HG03457 (cell line): ENCODE measurements around the gene CUL9.

Experiments
- ATAC-seq: cut with Tn5 transposase; IDR thresholded peaks from one replicate; pipeline ENCODE4 v1.9.1; 2021; ENCODE audit warnings: moderate number of reproducible peaks; ENCODE audit not compliant: unreplicated experiment

Gene CUL9

DNA sequence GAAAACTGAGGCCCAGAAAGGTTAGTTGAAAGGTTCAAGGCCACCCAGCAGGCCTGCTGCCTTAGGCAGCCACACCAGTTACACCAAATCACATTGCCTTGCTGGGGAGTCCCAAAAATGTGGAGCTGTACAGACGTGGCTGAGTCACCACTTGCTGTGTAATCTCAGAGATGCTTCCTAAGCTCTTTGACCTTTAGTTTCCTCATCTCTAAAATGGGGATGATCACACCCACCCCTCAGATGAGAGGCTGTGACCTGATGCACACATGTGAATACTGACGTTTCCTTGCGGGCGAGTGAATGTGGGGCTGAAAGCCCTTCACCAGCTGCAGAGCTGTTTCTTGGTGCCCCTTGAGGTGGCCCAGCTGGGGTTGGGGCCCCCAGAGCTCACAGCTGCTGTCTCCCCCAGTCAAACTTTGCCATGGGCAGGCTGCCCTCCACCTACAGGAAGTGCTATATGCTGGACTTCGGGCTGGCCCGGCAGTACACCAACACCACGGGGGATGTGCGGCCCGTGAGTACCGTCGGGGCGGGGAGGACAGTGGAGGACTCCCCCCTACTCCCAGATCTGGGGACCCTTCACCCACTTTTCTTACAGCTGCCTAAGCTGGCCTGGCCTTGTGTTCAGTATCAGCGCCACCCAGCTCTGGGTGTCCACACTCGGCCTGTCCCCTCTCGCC lies 72.3 kb downstream of the CUL9 start:
- ATAC-seq: no peak

DNA sequence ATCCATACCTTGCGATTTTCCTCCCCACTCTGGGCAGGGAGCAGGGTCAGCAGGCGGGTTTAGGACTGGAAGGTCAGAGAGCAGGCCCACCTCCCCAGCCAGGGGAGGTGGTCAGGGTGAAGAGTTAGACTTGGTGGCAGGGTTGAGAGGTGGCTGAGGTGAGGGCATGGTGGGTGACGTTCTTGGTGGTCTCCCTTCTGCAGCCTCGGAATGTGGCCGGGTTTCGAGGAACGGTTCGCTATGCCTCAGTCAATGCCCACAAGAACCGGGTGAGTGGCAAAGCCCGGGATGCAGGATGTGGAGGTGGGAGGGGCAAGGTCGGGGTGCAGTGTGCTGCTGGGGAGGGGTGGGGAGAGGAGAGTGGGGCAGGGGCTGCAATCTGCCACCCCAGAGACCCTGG lies 72.8 kb downstream of the CUL9 start:
- no peak for ATAC-seq

DNA sequence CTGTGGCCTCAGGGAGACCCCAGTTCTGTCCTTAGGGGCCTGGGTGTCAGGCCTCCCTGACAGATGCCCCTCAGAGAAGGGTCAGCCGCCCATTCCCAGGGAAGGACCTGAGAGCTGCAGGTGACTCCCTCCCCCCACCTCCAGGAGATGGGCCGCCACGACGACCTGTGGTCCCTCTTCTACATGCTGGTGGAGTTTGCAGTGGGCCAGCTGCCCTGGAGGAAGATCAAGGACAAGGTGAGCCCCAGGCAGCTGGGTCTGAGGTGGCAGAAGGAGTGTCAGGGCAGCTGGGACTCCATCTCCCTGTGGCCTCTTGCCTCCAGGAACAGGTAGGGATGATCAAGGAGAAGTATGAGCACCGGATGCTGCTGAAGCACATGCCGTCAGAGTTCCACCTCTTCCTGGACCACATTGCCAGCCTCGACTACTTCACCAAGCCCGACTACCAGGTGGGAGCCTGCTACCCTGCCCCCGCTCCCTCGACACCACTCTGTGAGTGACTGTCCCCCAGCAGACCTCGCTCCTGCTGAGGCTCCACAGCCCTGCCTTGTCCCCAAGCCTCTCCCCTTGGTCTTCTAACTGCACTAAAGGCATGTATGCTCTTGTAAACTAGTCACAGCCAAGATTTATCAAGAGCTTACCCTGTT lies 73.5 kb downstream of the CUL9 start:
- no peak for ATAC-seq

DNA sequence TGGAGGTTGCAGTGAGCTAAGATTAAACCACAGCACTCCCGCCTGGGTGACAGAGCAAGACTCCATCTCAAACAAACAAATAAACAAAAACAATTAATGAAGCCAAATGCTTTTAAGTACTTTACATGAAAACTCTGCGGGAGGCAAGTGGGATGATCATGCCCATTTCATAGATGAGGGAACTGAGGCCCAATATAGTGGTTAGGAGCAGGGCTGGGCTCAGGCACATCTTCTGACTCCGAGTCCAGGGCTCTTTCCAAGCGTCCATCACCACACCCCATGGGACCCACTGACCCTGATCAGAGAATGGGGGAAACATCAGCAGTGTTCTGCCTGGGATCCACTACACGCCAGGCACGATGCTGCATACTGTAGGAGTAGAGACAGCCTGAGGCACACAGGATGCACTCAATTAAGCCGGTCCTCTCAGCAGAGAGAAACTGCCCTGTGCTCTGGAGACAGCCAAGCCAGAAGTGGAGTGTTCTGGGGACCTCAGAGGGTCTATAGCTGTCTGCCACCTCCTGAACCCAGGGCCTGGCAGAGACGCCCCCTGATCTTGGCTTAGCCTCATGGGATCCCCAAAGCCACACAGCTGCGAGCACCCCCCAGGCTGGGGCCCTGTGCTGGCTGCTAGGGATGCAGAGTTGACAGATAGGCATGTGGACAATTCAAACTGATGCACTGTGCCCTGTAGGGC lies 74.8 kb downstream of the CUL9 start:
- ATAC-seq: no peak

DNA sequence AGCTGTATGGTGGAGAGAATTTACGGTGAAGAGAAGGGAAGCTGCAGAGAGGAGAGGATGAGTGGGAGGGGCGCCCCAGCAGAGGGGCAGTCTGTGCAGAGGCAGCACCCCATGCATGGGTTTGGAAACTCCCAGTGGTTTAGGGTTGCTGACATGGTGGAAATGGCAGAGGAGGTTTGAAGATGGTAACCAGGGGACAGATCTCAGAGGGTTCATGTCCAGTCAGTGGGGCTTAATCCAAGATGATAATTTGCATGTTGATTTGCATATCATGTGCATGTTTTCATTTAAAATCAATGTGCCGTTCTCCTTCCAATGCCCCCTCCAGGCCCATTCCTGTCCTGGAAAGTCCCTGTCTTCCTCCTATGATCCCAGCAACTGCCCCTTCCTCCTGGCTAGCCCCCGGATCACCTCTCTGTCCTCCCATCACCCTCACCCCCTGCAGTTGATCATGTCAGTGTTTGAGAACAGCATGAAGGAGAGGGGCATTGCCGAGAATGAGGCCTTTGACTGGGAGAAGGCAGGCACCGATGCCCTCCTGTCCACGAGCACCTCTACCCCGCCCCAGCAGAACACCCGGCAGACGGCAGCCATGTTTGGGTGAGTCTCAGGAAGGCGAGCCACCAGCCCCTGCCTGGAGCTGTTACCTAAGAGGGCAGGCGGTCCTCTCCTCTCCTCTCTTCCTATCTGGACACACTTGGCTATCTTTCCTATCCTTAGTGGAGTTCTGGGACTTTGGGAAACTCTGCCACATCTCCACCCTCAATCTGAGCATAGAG lies 75.6 kb downstream of the CUL9 start:
- no peak for ATAC-seq

DNA sequence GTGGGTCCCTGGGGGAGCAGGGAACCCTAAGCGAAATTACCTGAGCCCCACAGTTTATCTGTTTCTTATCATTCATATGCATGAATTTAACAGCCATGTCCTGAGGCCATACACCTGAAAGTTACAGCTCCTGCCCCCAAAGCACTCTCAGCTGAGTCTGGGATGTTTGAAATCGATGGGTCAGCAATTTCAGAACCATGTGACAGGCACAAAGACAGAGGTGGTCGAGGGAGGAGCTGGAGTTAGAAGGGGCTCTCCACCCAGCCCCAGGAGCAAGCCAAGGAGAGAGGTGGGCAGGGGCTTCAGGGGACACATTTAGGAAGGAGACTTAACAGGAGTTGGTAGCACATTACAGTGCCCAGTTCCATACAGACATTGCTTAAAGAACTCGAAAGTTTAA lies 76.2 kb downstream of the CUL9 start:
- ATAC-seq: no peak

DNA sequence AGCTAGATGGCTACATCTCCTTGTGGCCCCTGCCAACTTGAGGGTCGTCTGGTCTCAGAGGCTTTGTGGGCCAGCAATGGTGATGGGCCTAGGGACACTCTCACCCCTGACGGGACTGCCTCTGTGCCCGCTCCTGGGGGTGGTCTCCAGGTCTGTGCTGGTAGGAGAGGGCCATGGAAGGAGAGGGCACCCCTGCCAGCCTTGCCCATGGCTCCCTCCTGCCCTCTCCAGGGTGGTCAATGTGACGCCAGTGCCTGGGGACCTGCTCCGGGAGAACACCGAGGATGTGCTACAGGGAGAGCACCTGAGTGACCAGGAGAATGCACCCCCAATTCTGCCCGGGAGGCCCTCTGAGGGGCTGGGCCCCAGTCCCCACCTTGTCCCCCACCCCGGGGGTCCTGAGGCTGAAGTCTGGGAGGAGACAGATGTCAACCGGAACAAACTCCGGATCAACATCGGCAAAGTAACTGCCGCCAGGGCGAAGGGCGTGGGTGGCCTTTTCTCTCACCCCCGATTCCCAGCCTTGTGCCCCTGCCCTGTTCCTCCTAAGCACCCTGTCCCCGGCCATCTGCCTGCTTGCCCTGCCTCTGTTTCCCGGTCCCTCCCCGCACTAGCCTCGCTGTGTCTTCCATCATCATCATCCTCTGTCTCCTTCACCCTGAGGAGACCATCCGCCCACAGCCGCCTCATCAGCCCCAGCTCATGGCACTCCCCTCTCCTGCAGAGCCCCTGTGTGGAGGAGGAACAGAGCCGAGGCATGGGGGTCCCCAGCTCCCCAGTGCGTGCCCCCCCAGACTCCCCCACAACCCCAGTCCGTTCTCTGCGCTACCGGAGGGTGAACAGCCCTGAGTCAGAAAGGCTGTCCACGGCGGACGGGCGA lies 77.1 kb downstream of the CUL9 start:
- ATAC-seq: no peak

DNA sequence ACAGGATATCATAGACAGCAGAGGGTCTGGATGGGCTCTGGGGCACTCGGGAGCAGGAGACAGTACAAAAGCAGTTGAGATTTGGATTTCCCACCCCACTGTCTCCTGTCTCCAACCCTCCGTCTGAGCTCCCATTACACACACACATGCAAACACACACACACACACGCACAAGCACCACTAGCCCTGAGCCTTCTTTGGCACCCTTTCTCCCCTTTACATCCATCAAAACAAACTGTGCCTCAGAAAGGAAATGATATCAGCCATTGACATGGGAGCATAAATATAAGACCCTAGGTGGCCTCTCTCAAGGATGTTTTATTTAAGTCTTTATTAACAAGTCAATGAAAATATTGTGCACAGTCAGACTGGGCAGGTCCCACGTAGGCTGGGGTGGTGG lies 78.8 kb downstream of the CUL9 start:
- ATAC-seq: no peak

DNA sequence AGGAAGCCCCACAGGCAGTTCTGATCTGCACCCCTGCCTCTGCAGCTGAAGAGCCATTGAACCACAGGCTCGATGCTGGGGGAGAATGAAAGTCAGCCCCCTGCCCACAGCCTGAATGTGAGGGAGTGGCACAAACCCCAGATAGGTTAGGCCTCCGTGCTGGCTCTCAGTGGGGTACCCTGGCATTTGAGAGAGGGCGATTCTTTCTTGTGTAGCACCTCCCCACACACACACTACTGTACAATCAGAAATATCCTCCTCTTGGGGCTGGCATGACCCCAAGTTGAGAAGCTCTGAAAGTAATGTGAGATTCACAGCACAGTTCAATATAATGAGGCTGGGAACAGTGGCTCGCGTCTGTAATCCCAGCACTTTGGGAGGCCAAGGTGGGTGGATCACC lies 79.2 kb downstream of the CUL9 start:
- no peak for ATAC-seq

DNA sequence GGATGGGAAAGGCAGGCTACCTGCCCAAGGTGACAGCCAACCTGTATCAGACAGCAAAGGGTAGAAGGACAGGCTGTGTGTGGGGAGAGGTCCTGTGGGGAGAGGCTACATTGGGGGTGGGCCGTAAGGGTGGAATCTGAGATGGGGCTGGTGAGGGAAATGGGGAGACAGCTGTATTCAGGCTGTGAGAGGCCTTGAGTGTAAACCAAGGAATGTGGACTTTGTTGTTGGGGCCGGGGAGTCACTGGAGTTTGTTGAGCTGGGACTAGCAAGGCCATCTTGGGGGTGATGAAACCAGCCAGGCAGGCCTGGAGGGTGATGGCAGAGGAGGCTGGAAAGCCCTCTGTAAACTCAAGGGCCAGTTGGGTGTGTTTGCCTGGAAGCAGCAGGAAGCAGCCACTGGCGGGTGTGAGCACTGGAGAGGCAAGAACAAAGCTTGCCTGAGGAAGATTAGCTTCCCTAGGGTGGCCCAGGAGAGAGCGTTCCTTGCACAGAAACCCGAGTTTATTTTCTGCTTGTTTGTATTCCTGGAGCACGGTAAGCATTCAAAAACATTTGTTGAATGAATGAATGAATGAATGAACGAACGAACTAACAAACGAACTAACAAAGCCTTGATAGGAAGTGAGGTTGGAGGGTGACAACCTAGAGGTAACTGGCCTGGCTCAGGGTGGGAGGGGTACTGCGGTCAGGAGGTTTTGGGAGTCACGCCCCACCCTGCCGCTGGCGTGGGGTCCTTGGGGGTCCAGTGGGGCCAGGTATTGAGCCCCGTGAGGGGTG lies 80.2 kb downstream of the CUL9 start:
- ATAC-seq: no peak

DNA sequence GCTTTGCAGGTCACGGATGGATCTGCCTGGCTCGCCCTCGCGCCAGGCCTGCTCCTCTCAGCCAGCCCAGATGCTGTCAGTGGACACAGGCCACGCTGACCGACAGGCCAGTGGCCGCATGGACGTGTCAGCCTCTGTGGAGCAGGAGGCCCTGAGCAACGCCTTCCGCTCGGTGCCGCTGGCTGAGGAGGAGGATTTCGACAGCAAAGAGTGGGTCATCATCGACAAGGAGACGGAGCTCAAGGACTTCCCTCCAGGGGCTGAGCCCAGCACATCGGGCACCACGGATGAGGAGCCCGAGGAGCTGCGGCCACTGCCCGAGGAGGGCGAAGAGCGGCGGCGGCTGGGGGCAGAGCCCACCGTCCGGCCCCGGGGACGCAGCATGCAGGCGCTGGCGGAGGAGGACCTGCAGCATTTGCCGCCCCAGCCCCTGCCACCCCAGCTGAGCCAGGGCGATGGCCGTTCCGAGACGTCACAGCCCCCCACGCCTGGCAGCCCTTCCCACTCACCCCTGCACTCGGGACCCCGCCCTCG lies 80.9 kb downstream of the CUL9 start:
- no peak for ATAC-seq

DNA sequence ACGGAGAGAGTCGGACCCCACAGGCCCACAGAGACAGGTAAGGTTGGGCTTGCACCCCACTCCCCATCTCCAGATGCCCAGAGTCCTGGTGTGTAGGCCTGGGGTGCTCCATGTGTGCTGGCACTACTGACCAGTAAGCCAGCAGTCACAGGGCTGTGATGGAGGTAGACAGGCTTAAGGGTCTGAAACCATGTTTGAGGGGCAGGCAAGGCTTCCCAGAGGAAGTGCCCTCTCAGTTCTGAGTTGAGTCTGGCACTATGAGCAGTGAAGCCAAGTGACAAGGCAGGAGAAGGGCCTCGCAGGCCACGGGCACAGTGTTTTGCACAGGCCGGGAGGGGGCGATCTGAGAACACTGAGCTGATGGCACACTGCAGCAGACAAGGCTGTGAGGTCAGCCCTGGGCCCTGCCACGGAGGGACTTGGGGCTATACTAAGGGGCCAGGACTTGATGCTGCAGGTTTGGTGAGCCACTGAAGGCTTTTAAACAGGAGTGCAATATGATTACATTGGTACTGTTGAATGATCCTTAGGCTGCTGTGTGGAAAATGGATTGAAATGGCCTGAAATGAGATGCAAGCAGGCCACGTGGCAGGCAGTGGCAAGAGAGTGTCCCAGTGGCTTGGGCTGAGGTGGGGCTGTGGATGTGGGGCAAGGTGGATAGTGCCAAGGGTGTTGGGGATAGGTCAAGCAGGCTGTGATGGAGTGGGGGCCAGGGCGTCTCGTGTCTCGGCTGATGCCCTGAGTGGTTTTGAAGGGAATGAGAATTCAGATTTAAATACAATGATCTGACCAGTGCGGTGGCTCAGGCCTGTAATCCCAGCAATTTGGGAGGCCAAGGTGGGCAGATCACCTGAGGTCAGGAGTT lies 81.5 kb downstream of the CUL9 start:
- no peak for ATAC-seq

DNA sequence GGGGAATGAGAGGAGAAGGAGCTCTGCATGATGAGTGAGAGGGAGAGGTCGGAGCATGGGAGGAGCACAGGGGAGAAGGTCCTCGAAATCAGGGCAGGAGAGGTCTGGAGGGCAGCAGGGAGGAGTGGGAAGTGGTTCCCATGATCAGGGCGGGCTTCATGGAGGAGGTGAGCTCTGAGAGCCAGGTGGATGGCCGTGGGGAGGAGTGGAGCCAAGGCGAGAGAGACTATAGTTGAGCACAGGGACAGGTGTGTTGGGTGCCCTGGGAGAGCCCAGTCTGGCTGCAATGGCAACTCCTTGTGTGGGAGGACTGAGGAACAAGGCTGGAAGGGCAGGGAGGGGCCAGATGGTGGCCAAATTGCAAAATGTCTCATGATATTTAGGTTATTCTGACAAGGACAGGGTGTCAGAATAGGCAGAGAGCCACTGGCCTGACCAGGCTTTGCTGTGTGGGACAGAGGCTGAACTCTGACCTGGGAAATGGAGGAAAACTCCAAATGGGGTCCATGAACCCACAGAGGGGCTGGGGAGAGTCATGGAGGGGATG lies 82.7 kb downstream of the CUL9 start:
- ATAC-seq: no peak

DNA sequence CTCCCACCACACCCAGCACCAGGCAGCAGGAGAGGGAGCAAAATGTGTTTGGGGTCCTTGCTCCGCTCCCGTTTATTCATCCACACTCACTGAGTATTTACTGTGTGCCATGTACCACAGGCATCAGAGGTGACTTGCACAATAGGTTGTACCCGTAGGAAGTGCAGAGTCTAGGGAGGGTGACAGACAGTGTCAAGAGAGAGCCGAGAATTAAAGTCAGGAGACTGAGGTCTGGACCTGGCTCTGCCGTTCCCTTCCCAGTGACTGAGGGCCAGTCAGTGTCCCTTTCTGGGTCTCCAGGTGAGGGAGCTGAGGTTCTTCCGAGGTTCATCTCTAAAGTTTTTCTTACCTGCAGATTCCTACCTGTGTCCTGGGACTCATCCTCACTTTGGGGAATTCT lies 83.6 kb downstream of the CUL9 start:
- ATAC-seq: no peak

DNA sequence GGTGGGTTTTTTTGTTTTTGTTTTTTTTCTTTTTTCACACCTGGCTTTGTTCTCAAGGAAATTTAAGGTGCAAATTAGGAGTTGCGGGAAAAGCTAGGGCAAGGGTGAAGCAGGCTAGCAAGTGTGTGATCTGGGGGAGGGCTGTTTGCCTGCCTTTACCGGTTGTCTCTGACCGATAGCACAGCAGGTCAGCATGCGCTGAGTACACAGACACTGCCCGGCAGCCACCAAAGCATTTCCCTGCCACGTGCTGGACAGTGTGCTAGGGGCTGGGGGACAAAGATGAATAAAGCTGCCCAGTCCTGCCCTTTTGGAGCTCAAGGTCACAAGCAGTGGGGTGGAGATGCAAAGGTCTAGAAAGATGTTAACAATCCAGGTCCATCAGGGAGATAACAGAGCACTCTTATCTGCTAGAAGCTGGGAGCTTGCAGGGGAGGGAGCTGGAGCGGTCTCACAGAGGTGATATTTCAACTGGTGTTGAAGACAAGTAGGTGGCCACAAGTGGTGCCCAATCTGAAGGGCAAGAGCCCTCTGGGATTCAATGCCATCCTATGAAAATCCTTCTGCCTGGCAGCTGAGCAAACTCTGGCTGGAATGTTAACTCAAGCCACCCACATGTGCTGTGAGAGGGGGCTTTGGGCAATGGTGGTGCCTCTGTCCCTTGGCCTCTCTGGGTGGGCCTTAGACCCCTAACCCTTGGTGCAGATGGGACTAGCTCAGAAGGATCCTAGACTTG lies 85.8 kb downstream of the CUL9 start:
- ATAC-seq: no peak

DNA sequence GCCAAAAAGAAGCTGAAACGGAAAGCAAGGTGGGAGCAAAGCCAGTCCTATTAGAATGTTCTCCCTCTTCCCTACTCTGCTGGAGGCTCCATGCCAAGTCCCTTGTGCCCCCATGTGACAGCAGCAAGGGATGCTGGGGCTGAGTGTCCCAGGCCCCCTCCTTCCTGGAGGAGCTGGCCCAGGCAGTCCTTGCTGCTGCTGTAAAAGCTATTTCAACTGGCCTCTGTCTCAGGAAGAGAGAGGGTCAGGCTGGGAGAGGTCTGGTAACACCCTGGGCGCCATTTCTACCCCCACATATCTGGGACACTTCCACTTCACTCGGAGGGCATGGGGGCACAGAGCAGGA lies 86.3 kb downstream of the CUL9 start:
- no peak for ATAC-seq

DNA sequence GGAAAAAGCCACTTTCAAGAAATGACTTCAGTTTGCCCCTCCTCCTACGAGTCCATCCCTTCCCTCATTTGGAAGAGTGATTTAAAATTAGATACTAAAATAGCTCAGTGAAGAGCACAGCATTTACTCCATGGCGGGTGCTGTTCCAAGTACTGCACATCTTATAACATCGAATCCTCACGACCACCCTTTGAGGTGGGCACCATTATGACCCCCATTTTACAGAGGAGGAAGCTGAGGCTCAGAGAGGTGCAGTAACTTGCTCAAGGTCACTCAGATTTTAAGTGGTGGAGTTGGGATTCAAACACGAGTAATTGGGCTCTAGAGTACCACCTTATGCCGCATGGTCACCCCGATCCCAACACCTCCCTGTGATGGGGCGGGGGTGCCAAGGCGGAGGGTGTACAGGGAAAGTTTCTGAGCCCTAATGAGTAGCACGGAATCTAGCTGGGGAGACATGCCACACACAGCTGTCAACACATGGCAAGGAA lies 86.8 kb downstream of the CUL9 start:
- no peak for ATAC-seq
